Stimulated activated CD8-positive, alpha-beta memory T cell treated with anti-CD3 and anti-CD28 coated beads, Interleukin-7, amount 100 ng/mL, for 24 hours (primary cell): ENCODE results near the gene NFYB.
"Not testable (repeated sequence)": the region's sequence is repeated elsewhere in the genome, so short reads cannot be mapped to it uniquely, and the experiment has no call there.

Experiments used
- DNase-seq: peaks from one replicate; pipeline ENCODE4 v3.0.0-alpha.2; 2020; ENCODE audit warnings: low read depth

Gene NFYB

GRCh38 chr12:104114834-104115586 lies 23.0 kb downstream of the NFYB start:
- DNase-seq = not testable (repeated sequence)

- DNase-seq = no peak
These were observed 28.4 kb downstream of the NFYB start for GRCh38 chr12:104109446-104110271.

- DNase-seq = peak; percentile 85
These were observed 29.1 kb downstream of the NFYB start for GRCh38 chr12:104108755-104109445.

- DNase-seq = no peak
These were observed 31.0 kb downstream of the NFYB start for GRCh38 chr12:104106965-104107364.

GRCh38 chr12:104105461-104105860 lies 32.5 kb downstream of the NFYB start:
- DNase-seq = no peak

- no peak for DNase-seq
These were observed 40.1 kb downstream of the NFYB start for GRCh38 chr12:104097954-104098353.

GRCh38 chr12:104095289-104095688 lies 42.7 kb downstream of the NFYB start:
- no peak for DNase-seq

- no peak for DNase-seq
These were observed 43.7 kb downstream of the NFYB start for GRCh38 chr12:104094284-104094683.

- no peak for DNase-seq
These were observed 46.9 kb downstream of the NFYB start for GRCh38 chr12:104091136-104091535.

- no peak for DNase-seq
These were observed 47.3 kb downstream of the NFYB start for GRCh38 chr12:104090685-104091084.

GRCh38 chr12:104083769-104084475 lies 54.1 kb downstream of the NFYB start:
- no peak for DNase-seq

- no peak for DNase-seq
These were observed 57.2 kb downstream of the NFYB start for GRCh38 chr12:104080764-104081163.

GRCh38 chr12:104079024-104079423 lies 59.0 kb downstream of the NFYB start:
- no peak for DNase-seq

- no peak for DNase-seq
These were observed 64.3 kb downstream of the NFYB start for GRCh38 chr12:104073699-104074098.

GRCh38 chr12:104072099-104072498 lies 65.9 kb downstream of the NFYB start:
- no peak for DNase-seq
